Femur (tissue), 1 donor: Measurements from ENCODE around the gene MARCHF10.
"Not testable (repeated sequence)": the region's sequence is repeated elsewhere in the genome, so short reads cannot be mapped to it uniquely, and the experiment has no call there.

ENCODE experiments used
- DNase-seq: peaks from one replicate; pipeline ENCODE4 v3.0.0-alpha.2; 2017

Gene MARCHF10, protein sequence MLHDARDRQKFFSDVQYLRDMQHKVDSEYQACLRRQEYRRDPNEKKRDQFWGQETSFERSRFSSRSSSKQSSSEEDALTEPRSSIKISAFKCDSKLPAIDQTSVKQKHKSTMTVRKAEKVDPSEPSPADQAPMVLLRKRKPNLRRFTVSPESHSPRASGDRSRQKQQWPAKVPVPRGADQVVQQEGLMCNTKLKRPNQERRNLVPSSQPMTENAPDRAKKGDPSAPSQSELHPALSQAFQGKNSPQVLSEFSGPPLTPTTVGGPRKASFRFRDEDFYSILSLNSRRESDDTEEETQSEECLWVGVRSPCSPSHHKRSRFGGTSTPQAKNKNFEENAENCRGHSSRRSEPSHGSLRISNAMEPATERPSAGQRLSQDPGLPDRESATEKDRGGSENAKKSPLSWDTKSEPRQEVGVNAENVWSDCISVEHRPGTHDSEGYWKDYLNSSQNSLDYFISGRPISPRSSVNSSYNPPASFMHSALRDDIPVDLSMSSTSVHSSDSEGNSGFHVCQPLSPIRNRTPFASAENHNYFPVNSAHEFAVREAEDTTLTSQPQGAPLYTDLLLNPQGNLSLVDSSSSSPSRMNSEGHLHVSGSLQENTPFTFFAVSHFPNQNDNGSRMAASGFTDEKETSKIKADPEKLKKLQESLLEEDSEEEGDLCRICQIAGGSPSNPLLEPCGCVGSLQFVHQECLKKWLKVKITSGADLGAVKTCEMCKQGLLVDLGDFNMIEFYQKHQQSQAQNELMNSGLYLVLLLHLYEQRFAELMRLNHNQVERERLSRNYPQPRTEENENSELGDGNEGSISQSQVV

DNA sequence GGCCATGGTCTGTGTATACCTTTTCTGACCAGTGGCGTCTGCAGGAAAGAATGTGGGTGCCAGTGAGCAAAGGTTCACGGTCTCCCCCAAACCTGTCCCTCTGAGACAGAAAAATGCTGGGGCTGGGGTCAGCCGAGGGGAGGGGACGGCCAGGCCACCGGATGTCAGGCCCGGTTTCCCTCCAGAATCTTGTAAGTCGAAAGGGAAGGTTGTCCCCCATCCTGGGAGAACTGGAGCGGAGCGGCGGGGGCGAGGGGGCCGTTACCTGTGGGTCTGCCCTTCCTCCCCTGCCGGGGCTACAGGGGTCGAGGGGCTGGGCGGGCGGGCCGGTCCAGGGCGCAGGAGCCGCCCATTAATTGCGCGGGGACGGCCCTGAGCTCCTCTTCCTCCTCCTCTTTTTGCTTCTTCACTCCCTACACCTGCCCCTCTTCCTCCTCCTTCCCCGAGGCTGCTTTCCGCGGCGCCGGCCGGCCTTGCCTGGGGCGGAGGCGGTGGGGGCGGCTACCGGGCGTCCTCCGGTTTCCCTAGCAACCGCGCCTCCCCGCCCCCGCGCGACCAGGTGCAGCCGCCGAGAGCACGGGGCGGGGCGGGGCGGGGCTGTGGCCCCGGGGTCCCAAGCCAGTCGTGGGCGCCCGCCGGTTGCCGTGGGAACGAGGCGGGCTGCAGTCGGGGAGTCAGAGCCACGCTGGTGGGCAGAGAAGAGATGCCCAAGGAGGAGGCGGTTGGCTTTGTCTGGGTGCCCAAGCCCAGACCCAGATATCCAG, at the start of gene MARCHF10:
Gene MARCHF10, minus strand, starts transcription at position 503 of the 764 bp plus-strand sequence. CDS start 6,579 bp downstream, outside the sequence.
- peak; percentile 41 for DNase-seq

DNA sequence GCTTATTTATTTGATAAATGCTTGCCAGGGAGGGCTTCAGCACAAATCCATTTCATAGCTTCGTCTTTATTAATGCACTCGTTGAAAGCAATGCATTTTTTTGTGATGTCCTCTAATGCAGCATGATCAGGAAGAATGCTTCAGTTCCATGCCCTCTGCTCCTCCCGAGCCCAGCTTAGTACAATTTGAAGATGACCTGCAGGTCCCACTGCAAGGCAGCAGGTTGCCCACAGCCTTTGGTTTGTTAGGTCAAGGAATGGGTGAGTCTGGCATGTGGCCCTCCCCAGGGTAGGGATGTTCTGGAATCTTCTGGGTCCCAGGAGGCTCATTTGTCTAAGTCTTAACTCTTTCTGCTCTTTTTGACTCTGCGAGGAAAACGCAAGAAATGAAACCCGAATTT, 49.4 kb upstream of the MARCHF10 start:
- DNase-seq, result no peak

DNA sequence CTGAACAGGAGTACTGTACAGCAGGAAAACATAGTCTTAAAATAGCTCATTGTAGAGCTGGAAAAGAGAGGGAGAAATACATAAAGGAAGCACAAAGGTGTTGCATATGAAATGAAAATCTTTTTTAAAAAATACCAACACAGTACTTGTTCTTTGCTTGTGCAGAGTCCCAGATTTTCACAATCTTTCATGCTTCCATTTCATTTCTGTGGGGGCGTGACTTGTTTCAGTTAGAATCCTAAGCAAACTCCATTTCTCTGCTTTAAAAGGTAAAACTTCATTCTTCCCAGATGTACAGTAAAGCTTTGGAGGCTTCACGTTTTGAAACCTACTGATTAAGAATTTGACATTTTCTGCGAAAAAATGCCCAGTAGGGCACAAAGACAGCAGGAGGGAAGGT, 48.5 kb upstream of the MARCHF10 start:
- DNase-seq, result no peak

DNA sequence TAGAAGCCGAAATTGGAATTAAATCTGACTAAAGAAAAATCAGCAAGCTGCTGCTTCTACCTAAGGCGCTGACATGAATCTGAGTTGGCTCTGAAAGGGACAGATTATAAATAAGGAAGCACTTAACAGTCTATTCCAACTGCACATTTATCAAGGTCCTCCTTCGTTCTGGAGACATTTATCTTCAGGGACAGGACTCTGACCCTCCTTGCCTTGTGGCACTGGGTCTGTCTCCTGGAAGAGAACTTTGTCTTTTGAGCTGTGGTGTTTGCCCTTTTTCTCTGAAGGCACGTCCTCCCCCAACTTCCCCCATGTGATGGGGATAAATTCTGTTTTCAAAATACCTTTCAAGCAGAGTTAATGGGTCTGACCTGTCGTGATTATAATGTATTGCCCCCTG, 47.0 kb upstream of the MARCHF10 start:
- DNase-seq, result no peak

DNA sequence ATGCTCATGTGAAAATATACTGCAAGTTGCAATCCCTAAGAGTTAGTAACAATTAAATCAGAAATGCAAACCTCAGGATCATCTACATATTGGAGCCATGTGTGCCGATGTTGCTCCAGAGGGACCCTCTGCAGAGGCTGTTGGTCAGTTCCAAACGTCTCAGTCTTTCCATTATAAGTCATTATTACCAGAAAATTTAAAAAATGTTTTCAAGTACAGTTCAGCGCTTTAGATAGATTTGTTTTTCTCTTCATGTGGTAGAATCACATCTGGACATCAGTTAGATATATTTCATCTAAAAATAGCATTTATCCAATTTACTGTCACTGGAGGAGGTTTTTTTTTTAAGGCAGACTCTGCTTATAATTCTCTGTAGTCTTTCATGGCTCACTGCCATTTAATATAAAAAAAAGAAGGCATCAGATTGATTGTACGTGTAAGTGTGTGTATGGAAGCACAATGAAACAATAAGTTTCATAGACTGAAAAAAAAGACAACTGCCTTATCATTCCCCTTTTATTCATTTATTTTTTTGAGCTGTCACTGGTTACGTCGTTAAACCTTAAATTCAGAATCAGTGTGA, 46.1 kb upstream of the MARCHF10 start:
- DNase-seq, result no peak

DNA sequence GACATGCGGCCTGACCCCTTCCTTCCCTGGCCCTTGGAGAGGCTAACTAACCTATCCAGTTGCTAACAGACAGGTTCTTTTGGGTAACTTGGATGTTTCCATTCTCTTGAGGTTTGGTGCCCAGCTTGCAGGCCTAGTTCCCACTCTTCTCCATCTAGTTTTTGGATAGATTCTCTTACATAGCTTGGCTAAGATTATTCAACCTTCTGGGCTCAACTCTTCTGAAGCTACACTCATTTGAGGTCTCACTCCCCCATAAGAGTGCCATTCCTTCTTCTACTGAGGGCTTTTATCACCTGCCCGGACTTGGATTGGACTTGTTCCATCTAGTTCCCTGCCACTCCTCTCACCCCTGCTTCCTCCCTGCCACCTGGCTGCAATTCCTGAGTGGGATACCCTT, 44.1 kb upstream of the MARCHF10 start:
- DNase-seq, result no peak

DNA sequence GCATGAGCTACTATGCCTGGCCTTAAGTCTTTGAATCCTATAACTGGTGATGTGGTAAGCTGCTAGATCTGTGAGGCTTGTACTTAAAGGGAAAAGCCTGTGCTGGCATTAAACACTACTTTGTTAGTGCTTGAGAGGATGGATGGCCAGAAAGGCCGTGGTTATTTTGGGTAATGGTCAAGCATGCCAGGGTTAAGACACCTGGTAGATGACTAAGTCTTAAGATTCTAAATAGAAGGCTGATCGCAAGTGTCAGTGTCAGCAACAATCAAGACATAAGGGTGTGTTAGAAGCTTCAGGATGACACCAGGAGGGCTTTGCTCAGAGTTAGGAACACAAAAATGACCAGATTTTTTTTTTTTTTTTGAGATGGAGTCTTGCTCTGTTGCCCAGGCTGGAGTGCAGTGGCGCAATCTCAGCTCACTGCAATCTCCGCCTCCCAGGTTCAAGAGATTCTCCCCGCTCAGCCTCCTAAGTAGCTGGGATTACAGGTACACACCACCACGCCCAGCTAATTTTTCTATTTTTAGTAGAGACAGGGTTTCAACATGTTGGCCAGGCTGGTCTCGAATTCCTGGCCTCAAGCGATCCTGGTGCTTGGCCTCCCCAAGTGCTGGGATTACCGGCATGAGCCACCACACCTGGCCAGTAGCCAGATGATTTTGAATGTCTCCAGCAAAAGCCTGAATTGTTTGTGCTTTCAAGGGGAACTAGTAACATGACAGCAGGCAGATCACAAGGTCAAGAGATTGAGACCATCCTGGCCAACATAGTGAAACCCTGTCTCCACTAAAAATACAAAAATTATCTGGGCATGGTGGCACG, 41.7 kb upstream of the MARCHF10 start:
- DNase-seq, result not testable (repeated sequence)

DNA sequence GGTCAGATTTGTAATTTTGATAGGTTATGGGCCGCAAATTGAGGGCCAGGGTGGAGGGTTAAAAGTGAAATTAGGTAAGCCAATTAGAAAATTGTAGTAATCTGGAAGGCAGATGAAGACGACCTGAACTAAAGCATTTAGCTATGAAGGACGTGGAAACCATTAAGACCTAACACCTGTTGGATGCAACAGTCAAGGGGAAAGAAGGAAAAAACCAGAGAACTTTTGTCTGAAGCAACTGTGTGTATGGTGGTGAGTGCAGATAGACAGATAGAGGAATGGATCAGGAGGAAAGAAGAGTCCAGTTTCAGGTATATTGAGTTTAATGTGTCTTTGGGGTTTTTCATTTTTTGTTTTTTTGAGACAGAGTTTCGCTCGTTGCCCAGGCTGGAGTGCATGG, 40.2 kb upstream of the MARCHF10 start:
- DNase-seq, result no peak

DNA sequence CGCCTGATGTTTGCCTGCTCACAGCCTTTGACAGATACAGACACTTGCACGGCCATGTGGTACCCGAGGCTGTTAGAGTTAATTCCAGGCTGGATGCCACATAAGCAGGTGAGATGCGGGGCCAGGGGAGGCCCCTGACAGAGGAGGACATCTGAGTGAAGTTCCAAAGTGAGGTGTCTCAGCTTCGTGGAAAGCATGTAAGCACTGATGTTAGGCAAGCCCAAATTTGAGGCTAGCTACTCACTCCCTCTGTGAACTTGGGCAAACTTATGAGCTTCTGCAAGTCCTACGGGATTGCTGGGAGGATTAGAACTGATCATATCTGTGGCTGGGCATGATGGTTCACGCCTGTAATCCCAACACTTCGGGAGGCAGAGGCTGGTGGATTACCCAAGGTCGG, 39.3 kb upstream of the MARCHF10 start:
- no peak for DNase-seq

DNA sequence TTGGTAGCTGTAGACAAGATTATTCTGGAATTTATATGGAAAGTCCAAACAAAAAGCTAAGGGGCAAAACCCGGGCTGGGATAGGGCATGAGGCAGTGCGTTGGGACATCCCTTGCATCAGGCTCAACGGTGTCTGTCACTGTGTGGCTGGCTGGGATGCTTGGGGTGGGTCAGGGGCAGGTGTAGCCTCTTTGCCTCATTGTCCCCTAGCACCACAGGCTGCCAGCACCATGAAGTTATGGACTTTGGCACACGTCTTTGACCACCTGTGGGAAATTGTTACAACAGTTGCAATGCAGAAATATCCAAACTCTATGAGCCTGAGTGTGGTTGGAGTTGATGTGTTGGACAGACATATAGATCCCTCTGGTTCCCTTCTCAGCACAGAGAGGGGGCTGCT, 32.8 kb upstream of the MARCHF10 start:
- DNase-seq, result no peak

DNA sequence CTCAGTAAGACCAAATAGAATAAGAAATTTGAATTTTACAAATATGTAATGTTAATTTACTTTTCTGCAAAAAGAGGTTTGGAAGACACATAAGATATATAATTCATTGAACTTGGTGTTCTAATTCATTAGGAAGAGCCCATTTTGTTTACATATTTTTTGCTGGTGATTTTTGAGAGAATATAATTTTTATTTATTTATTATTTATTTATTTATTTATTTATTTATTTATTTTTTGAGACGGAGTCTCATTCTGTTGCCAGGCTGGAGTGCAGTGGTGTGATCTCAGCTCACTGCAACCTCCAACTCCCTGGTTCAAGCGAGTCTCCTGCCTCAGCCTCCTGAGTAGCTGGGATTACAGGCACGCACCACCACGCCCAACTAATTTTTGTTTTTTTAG, 25.7 kb upstream of the MARCHF10 start:
- DNase-seq, result not testable (repeated sequence)

DNA sequence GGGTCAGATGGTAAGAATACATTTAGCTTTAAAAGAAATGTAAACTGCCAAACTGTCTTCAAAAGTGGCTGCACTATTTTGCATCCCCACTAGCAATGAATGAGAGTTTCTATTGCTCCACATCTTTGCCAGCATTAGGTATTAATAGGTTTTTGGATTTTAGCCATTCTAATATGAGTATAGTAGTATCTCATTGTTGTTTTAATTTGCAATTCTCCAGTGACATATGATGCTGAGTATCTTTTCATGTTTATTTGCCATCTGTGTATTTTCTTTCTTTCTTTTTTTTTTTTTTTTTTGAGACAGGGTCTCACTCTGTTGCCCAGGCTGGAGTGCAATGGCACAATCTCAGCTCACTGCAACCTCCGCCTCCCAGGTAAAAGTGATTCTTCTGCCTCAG, 24.3 kb upstream of the MARCHF10 start:
- DNase-seq, result no peak

DNA sequence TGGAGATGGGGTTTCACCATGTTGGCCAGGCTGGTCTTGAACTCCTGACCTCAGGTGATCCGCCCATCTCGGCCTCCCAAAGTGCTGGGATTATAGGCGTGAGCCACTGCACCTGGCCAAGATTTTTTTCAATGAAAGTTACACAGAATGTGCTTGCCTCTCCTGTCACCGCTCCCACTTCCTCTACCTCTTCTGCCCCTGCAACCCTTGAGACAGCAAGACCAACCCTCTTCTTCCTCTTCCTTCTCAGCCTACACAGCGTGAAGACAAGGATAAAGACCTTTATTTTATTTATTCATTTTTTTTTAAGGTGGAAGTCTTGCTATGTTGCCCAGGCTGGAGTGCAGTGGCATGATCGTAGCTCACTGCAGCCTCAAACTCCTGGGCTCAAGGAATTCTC, 23.0 kb upstream of the MARCHF10 start:
- not testable (repeated sequence) for DNase-seq

DNA sequence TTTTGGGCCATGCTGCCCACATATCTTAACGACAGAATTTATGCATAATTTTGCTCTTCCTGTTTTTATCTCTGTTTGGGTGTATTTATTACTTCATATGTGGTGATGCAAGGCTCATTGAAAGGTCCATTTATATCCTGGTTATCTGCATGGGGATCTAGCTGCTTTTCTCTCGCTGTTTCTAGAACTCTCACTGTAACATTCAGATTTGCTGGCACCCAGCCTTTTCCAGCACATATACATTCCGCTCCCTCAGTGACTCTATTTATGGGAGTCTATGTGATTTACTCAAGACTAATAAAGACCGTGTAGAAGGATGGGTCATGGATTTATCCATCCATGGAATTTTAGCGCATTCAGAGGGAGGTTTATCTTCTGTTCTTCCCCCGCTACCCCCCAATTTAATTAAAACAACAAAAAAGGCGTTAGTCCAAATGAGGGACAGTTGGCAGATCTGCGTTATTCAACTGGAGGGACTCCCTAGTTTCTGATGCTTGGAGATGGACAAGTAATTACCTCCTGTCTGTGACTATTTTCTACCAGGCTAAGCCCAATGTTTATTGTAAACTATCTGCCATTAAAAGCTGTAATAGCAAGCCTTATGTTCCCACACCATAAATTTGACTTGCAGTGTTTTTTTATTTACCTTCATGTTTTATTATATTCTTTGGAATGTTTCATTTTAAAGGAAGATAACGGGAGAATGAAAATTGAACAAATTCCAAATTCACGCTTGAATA, 19.8 kb upstream of the MARCHF10 start:
- no peak for DNase-seq

DNA sequence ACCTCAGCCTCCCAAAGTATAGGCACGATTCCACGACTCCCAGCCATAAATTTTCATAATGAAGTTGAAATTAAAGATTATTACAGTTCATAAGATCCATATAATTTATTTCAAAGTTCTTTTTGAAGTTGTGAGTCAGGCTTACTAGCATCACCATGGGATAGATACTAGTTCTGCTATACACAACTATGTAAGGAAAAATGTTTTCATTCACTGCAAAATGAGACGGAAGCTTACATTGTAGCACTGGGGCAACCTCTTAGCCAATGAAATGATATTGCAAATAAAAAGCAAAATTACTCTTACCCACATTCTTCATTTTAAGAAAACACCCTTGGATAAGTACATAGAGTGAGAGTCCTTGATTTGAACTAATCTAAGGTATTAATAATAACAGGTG, 18.8 kb upstream of the MARCHF10 start:
- no peak for DNase-seq

DNA sequence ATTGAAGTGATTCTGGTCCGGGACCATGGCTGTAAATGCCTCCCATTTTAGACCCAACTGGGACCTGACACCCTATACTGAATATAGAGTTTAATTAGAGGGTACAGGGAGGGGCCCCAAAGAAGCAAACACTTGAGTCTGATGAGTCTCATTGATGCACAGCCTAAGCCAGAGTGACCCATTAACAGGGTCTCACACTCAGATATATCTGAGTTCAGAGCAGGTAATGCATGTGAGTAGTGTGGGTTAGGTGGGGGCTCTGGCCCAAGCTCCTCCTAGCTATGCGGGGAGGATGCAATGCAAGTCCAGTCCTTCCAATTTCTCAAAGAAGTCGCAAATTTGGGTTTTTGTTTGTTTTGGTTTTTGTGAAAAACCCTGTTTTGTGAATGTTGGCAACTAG, 17.1 kb upstream of the MARCHF10 start:
- DNase-seq, result no peak

DNA sequence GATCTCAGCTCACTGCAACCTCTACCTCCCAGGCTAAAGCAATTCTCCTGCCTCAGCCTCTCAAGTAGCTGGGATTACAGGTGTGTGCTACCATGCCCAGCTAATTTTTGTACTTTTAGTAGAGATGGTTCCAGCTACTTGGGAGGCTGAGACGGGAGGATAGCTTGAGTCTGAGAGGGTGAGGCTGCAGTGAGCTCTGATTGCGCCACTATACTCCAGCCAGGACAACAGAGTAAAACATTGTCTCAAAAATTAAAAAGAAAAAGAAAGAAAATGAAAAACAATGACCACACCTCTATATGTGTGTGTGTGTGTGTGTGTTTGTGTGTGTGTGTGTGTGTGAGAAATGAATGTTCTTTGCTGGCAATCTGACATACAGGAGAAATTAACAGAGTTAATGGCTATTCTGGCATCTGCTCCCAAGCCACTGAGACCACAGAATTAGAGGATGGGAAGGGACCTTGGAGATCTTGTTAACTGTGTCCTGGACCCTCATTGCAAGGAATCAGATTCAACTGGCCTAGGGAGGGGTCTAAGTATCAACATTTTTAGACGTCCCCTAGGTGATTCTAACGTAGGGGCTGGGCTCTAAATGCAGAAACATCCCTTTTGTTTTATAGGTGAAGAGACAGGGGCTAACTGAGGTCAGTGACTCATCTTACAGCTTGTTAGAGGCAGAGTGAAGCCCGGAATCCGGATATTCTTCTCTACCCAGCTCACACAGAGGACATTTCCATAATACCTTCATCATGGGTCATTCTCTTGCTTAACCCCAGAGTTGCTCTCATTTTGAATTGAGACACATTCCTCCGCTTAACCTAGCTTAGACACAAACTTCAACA, 16.4 kb upstream of the MARCHF10 start:
- DNase-seq, result no peak

DNA sequence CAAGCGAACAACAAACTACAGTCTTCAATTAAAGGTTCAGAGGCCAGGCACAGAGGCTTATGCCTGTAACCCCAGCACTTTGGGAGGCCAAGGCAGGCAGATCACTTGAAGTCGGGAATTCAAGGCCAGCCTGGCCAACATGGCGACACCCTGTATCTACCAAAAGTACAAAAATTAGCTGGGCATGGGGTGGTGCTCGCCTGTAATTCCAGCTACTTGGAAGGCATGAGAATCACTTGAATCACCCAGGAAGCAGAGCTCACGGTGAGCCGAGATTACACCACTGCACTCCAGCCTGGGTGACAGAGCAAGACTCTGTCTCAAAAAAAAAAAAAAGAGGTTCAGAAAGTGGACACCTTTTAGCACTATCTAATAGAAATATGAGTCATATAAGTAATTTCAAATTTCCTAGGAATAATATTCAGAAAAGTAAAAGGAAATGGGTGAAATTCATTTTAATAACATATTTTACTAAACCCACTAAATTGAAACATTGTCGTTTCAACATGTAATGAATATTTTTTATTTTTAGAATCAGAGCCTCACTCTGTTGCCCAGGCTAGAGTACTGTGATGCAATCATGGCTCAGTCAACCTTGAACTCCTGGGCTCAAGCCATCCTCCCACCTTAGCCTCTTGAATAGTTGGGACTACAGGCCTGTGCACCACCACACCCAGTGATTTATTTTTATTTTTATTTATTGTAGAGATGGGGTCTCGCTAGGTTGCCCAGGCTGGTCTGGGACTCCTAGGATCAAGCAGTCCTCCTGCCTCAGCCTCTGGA, 15.2 kb upstream of the MARCHF10 start:
- DNase-seq, result no peak

DNA sequence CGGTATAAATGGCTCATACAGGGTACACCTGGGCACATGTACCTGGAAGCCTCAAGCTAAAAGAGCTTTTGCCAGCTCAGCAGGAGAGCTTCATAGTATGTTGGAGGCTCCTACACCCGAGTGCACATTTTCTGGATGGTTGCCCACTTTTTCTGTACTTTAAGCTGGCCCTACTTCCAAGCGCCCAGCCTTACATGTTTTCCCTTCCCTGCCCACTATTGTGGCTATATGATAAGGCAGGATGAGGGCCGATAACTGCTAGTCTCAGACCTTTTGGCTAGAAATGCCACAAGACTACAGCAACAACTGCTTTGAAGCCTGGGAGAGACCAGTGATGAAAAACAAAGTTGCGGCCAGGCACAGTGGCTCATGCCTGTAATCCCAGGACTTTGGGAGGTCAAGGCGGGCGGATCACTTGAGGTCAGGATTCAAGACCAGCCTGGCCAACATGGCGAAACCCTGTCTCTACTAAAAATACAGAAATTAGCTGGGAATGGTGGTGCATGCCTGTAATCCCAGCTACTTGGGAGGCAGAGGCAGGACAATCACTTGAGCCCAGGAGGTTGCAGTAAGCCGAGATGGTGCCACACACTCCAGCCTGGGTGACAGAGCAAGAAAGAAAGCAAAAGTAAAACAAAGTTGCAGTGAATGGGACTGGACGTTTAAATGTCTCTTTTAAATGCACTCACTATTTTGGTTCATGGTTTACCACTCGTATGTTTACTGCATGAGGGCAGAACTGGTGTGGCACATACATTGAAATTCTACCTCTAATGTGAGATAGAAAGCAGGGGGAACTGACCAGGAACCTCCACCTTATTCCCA, 14.2 kb upstream of the MARCHF10 start:
- peak; percentile 41 for DNase-seq
